HFFc6 (cell line): ENCODE measurements around the gene HMCN1. TPM values are rescaled to one million over a fixed set of nuclear protein-coding genes. Genes with fewer than 3 reads are reported as not detected.
A peak's percentile ranks its signal among the peaks of the same experiment; 100 is the strongest.

Experiments used
- DNase-seq: peaks from one replicate; pipeline ENCODE4 v3.0.0-alpha.2; 2018
- H3K27ac Mint-ChIP-seq: 2 replicates; pipeline ENCODE4 v1.8.0; 2020; ENCODE audit warnings: mild to moderate bottlenecking, mixed read lengths
- H3K27me3 Mint-ChIP-seq: 2 replicates; pipeline ENCODE4 v1.8.0; 2021; ENCODE audit warnings: mild to moderate bottlenecking, moderate library complexity, mixed read lengths; ENCODE audit not compliant: insufficient read depth
- H3K36me3 Mint-ChIP-seq: 2 replicates; pipeline ENCODE4 v1.8.0; 2021; ENCODE audit warnings: low read depth, mixed read lengths
- H3K4me1 Mint-ChIP-seq: 2 replicates; pipeline ENCODE4 v1.8.0; 2020; ENCODE audit warnings: low read depth, mixed read lengths
- H3K4me3 Mint-ChIP-seq: 2 replicates; pipeline ENCODE4 v1.8.0; 2020; ENCODE audit warnings: mild to moderate bottlenecking, moderate library complexity, mixed read lengths
- H3K9me3 Mint-ChIP-seq: 2 replicates; pipeline ENCODE4 v1.8.0; 2020; ENCODE audit warnings: mild to moderate bottlenecking, mixed read lengths
- CTCF ChIP-seq: fragments of 200-600 bp; sonication (generic); IDR thresholded peaks from 2 replicates; pipeline ENCODE4 v1.5.0; 2021; ENCODE audit warnings: antibody characterized with exemption, mild to moderate bottlenecking
- total RNA-seq, 6 experiments: library from RNA; stranded (reverse); fragmentation: NEBNext Ultra II Directional; extraction: Animal tissue kit (Norgen Biotek cat#: 25700); gene quantifications; 2 replicates in 1 of 6; 3 replicates in 5 of 6; pipeline ENCODE4 v1.2.3, GENCODE V29; 2021

Gene HMCN1
- total RNA-seq, 6 experiments from 2014 or later = 1.2 to 1.8 (median 1.5) TPM

- peaks cover 10% of the 10 kb centered on the region; the same call in 1 of the 2 replicates for H3K36me3 Mint-ChIP-seq
- no peaks in the 10 kb centered on the region for H3K27me3 Mint-ChIP-seq
- peaks cover 87% of the 10 kb centered on the region for H3K4me1 Mint-ChIP-seq
- peaks cover 17% of the 10 kb centered on the region for H3K9me3 Mint-ChIP-seq
- DNase-seq = no peak
- peak overlapping the region; percentile 45 for H3K27ac Mint-ChIP-seq
- TF ChIP-seq CTCF = no peak
- peak overlapping the region; percentile 4; the same call in 1 of the 2 replicates for H3K4me3 Mint-ChIP-seq
Measured at GRCh38 chr1:186191511-186191910, 457.3 kb downstream of the HMCN1 start.

GRCh38 chr1:186193224-186193623, 459.0 kb downstream of the HMCN1 start:
- Mint-ChIP-seq H3K36me3 (peaks cover 10% of the 10 kb centered on the region; the same call in 1 of the 2 replicates), H3K4me1 (peaks cover 76% of the 10 kb centered on the region), H3K4me3 (no peak overlapping the region), H3K27me3 (no peaks in the 10 kb centered on the region), H3K27ac (no peak overlapping the region), H3K9me3 (peaks cover 17% of the 10 kb centered on the region)
- no peak for DNase-seq
- TF ChIP-seq CTCF = no peak

GRCh38 chr1:186194107-186194756, 460.0 kb downstream of the HMCN1 start:
- no peak for TF ChIP-seq CTCF
- peaks cover 73% of the 10 kb centered on the region for H3K4me1 Mint-ChIP-seq
- peaks cover 17% of the 10 kb centered on the region for H3K9me3 Mint-ChIP-seq
- DNase-seq = no peak
- no peak overlapping the region for H3K27ac Mint-ChIP-seq
- H3K36me3 Mint-ChIP-seq = peaks cover 10% of the 10 kb centered on the region; the same call in 1 of the 2 replicates
- no peak overlapping the region for H3K4me3 Mint-ChIP-seq
- H3K27me3 Mint-ChIP-seq = no peaks in the 10 kb centered on the region

GRCh38 chr1:186195377-186195931, 461.3 kb downstream of the HMCN1 start:
- H3K4me1 Mint-ChIP-seq = peaks cover 65% of the 10 kb centered on the region
- TF ChIP-seq CTCF = no peak
- no peaks in the 10 kb centered on the region for H3K27me3 Mint-ChIP-seq
- H3K27ac Mint-ChIP-seq = no peak overlapping the region
- H3K4me3 Mint-ChIP-seq = no peak overlapping the region
- peaks cover 10% of the 10 kb centered on the region; the same call in 1 of the 2 replicates for H3K36me3 Mint-ChIP-seq
- H3K9me3 Mint-ChIP-seq = peaks cover 17% of the 10 kb centered on the region
- DNase-seq = no peak

- Mint-ChIP-seq H3K27me3 (no peaks in the 10 kb centered on the region; the same call in 1 of the 2 replicates), H3K36me3 (0 out of 2 replicates have a peak, but pooled peaks cover 5% of the 10 kb centered on the region), H3K9me3 (no peaks in the 10 kb centered on the region), H3K4me3 (no peak overlapping the region), H3K27ac (peak overlapping the region; percentile 20; the same call in 1 of the 2 replicates), H3K4me1 (peaks cover 50% of the 10 kb centered on the region)
- no peak for TF ChIP-seq CTCF
- DNase-seq = no peak
Measured at GRCh38 chr1:186202271-186202764, 468.1 kb downstream of the HMCN1 start.
